Stimulated activated CD4-positive, alpha-beta T cell treated with anti-CD3 and anti-CD28 coated beads, Interleukin-4, amount 100 ng/mL, for 4 hours (primary cell): ENCODE measurements around the gene CDH23.

ENCODE experiments used
- DNase-seq, 2 experiments: peaks; one replicate each; pipeline ENCODE4 v3.0.0-alpha.2; 2020

The CDH23 gene

DNA sequence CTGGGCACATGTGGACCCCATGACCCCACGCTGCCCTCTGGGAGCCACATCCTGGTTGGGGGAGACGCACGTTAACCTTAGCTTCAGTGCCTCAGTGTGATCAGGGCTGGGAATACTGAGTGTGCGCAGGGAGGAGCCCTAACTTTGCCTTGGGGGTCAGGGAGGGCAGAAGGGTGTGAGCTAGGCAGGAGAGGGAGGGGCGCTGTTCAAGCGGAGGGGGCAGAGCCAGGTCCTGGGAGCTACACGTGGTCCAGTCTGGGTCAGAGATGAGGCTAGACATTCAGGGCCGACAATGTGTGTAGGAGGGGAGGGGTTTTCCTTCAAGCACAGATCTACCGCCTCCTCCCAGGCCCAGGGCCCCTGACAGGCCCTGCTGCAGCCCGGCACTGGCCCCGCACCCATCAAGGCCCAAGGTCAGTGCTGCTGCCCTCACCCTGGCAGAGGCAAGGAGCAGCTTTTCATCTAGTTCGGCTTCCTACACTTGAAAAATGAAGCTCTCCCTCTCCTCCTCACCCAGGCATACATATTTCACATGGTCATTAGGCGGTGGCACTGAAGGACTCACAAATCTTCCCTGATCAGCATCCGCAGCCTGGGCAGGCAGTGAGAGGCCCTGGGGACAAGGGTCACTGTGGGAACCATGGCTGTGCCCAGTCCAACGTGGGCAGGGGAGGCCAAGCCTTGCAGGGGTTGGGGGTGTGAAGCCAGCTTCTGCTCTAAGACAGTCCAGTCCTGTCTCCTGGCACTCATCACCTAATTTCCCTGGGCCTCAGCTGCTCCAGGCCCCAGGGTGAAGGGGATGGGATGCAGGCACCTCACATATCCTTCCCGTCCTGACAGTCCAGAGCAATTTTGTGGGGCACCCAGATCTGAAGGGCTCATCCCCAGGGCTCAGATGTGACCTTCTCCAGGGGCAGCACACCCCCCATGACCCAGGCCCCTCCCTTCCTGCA lies 275.6 kb downstream of the CDH23 start:
- no peak for DNase-seq

DNA sequence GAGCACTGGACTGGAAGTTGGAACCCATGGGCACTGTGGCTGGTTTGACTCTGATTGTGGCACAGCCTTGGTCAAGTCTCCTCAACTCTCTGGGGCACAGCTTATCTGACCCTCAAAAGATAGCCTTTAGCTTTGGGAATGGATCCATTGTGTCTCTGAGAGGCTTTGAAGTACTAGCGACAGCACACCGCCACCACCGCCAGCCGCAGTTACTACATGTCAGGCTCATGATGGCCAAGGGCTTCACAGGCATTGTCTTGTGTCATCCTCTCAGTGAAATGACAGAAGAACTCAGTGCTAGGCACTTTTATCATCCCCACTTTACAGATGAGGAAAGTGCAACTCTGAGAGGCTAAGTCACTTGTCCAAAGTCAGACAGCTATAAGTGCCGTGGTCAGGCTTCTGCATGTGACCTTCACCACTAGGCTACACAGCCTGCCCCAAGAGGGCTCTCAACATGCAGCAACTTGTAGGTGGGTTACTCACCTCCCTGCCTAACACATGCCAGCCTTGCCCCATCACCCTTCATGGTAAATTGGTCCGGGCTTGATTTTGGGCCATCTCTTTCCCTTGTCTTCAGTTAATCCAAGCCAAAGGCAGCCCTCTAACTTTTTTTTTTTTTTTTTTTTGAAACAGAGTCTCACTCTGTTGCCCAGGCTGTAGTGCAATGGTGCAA lies 278.7 kb downstream of the CDH23 start:
- DNase-seq = no peak

DNA sequence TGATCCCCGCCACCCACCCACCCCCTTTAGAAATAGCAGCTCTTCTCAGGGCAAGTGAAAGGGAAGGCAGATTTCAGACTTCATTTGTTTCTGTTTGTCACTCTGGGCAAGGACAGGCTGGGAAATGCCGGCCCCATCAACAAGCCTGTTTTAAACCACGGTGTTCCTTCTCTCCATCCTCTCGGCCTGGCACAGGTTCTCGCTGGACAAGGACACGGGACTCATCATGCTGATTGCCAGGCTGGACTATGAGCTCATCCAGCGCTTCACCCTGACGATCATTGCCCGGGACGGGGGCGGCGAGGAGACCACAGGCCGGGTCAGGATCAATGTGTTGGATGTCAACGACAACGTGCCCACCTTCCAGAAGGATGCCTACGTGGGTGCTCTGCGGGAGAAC lies 280.5 kb downstream of the CDH23 start:
- no peak for DNase-seq

DNA sequence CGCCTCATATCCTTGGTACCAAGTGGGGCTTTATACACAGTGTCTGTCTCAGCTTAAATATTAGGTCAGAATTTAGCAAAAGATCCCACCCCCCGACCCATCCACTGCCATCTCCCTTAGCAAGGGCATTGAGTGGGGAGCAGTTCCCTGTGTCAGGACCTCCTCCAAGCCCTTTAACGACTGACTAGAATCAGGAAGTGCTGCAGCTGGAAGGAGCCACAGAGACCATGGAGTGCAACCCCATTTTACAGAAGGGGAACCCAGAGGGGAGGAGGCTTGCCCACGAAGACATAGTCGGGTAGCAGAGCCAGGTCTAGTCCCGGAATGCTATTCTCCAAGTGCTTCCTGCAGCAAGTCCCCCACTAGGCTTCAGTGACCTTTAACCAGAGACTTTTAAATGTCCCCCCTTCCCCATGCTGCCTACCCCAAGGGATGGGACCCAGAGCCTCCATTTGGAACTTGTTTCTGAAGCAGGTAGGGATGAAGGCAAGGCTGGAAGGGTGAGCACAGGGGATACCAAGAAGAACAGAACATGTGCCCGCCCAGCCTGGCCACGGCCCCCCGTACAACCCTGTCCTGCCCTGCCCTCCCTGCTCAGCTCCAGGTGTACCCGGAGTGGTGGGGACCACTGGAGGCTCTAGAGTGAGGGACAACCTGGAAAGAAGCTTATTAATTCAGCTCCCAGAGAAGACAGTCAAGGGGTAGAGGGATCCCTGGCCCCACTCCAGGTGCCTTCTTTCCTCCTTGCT lies 281.5 kb downstream of the CDH23 start:
- DNase-seq = no peak

DNA sequence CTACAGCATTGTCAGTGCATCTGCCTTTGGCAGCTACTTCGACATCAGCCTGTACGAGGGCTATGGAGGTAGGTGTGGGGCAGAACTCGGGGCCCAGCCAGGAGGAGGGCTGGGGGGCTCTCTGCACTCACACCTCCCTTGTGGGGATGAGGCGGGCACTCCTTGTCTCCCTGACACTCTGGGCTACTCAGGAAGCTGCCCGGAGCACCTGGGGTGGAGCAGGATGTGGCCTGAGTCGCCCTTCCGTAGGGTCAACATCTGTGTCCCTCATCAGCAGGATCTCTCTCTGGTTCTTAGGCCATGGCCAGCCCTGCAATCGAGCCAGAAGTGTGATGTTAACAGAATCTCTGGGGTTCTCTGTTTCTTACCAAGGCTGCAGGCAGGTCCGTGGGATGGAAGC lies 282.7 kb downstream of the CDH23 start:
- no peak for DNase-seq

DNA sequence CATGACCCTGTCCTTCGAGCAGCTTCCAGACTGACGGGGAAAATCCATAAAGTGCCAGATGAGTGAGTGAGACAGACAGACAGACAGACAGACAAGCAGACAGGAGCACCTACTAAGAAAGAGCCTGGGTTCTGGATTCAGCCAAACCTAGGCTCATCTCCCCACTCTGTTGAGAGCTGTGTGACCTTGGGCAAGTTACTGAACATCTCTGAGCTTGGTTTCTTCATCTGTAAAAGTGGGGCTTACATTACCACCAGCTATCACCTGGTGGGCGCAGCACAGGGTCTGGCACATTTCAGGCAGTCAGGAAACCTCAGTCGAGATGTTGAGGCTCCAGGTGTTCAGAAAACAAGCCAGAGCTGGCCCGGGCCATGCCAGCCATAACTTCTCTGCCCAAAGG lies 285.3 kb downstream of the CDH23 start:
- no peak for DNase-seq

DNA sequence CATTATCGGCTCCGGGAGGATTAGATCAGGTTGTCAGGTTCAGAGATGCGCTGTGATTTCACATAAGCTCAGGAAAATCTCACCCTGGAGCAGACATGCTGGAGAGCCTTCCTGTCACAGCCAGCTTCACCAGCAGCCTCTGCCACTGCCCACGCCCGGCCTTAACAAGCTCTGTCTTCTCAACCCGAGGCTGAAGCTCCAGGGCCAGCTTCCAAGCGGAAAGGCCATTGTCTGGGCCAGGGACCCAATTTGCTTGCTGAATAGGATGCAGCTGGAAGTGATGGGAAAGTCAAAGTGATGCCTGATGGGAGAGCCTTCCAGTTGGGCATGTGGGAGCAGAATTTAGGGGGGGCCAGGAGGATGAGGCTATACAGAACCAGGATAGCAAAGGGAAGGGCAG lies 286.6 kb downstream of the CDH23 start:
- DNase-seq = no peak

DNA sequence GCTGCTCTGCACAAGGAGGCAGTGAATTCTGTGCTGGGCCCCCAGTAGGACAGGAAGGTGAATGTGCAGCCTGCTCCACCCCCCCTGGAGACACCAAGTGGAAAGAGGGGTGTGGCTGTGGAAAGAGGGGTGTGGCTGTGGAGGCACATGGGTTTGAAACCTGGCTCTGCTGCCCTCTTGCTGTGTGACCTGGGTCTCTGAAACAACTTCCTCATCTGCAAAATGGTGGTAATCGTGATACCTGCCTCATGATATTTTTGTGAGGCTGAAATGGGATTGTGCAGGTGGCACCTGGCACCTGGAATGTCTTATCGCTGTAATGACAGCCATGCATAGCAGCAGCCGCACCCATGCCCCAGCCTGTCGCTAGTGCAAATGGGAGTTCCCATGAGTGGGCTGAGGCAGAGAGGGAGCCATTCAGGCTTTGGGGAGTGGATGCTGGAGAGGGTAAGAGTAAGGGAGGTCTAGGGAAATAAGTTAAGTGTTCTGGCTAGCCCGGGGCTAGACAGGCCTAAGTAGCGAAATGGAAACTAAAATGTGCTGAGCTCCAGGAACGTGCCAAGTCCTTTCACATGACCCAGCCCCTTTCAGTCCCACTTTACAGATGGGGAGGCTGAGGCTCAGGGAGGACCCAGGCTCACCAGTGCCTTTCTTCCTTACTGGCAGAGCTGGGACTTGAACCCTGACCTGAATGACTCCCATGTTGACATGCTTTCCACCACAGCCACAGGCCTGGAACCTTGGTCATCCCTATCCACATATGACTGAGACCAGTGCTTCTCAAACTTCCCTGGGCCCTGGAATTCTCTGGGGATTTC lies 287.8 kb downstream of the CDH23 start:
- peak in 1 of 2 experiments; percentile 34 for DNase-seq

DNA sequence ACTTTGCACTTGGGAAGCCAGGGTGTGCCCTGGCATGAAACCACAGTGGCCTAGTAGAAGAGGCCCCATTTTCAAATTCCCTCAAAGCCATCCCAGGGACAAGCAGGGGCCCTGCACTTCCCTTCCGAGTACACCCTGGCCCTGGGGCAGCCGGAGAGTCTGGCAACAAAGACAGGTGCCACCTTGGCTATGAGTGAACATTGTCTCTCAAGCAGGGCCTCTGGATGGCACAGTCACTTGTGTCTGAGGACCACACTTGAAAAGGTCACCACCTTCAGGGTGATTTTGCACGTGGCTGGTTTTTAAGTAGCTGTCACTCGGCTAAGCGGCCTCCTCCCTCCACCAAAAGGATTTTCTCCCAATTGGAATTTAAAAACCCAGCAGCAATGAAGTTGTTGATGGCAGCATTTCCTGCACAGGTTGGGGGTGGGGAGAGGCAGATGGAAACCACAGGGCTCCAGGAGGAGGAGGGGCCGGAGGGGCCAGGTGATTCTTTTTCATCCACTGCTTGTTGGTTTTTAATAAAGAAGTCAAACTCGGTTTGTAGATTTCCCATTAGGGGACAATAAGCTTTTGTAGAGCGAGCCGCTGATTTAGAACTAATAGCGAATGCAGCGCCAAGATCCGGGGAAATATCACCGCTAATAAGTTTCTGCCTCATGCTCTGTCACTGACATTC lies 289.0 kb downstream of the CDH23 start:
- DNase-seq = no peak

DNA sequence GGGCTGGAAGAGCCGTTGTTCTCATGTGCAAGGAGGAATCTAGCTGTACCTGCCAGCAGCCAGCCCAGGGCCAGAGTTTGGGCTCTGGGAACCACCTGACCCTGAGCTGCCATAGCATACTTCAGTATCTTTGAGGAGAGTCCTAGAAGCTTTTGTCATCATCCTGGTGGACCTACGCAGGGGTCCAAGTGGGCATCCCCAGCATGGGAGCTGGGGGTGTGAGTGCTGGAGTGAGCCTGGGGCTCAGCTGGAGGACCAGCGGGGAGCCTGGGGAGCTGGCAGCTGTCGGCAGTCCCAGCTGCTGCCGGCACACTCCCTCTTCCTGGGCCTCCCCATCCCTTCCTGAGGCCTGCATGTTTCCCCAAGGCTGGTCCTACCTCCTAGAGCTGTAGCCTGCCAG lies 290.4 kb downstream of the CDH23 start:
- no peak for DNase-seq

DNA sequence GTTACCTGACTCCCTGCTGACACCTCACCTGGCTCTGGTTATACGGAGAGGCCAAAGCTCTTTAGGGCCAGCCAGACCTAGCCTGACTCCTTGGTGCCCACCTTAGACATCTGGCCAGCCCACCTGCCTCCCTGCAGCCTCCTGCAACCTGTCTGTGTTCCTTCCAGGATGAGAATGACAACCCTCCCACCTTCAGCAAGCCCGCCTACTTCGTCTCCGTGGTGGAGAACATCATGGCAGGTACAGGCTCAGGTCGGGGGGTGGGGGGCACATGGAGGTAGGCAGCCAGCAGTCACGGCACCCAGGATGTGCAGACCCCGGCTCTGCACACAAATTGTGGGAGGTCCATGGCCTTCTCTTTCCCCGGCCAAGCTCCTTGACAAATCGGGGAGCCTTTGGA lies 290.8 kb downstream of the CDH23 start:
- DNase-seq = no peak

DNA sequence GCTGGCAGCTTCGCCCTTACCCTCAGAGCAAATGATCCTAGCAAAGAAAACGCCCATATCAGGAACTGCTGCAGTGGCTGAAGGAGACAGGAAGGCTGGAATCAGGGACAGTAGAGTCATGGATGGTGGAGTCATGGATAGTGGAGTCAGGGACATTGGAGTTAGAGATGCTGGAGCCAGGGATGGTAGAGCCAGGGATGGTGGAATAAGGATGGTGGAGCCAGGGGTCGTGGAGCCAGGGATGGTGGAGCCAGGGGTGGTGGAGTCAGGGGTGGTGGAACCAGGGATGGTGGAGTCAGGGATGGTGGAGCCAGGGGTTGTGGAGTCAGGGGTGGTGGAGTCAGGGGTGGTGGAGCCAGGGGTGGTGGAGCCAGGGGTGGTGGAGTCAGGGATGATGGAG lies 291.5 kb downstream of the CDH23 start:
- DNase-seq = no peak

DNA sequence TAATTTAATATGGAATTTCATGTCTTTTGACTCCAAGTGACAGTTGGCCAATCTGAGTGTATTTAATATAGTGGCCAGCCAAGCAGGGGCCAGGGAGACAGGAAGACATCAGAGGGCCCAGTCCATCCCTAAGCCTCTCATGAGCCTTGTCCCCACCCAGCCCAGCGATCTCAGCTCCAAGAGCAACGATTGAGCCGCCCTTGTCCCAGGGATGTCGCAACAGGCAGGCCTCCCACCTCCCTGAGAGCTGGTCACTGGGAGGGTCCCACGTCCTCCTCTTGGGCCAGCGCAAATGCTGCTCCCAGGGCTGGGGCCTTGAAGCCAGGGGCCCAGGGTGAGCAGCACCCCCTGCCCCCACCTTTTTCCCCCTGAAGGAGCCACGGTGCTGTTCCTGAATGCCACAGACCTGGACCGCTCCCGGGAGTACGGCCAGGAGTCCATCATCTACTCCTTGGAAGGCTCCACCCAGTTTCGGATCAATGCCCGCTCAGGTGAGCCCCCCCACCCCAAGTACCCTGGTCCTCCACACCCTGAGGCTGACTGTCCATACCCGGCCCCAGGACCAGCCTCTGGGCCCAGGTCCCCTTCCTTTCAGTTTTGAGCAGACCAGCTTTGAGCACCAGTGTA lies 293.5 kb downstream of the CDH23 start:
- no peak for DNase-seq

DNA sequence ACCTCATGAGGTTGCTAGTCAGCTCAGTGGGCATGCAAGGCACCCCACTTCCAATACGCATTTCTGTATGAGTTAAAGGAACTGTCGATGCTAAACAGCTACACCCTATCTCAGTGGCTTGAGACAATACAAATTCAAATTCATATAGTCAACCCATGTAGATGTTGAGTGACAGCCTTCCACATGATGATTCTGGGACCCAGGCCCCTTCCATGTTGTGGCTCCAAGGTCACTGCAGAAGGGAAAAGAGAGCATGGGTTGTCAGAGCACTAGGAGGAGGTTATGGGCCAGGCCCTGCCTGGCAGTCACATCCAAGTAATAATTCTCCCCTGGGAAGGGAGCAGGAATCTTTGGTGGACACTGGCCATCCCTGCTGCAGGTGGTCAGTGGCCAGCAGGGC lies 294.7 kb downstream of the CDH23 start:
- no peak for DNase-seq

DNA sequence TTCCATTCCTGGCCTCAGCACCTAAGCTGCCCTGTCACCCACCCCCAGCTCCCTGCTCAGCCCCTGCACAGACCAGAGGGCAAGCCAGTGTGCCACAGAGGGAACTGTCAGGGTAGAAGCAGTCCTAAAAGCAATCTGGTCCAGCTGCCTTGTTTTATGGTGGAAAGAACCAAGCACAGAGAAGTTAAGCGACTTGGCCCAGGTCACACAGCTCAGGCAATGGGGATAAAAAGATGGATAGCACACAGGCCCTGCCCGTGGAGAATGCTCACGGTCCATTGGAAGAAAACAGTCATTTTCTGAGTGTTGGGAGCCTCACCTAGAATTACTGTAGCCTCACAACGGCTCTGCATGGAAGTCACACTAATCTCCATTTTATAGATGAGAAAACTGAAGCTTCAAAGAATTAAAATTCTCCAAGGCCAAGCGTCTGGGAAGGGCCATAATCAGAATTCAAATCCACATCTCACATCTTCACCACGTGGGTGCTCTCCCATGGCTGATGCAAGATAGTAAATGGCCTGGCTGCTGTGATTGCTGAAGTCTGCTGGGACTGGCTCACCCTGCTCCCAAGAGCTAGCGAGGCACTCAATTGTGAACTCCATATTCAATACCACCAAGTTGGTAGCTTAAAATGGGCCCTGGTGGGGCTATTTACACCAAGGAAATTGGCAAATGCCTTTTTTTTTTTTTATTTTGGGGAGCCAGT lies 296.0 kb downstream of the CDH23 start:
- no peak for DNase-seq

DNA sequence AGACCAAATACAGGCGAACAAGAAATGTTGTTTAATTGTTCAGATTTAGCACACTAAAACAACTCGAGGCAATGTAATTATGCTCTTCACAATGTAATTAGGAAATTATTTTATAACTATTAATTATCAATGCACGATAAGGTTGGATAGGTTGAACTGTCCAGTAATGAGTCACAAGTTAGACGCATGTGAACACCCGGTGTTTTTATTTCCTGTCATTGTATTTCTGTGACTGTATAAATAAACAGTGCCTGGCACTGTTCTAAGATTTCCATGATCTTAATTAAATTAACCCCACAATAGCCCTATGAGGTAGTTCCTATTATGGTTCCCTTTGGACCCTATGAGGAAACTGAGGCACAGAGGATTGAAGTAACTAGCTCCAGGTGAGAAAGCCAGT lies 296.7 kb downstream of the CDH23 start:
- DNase-seq = no peak

DNA sequence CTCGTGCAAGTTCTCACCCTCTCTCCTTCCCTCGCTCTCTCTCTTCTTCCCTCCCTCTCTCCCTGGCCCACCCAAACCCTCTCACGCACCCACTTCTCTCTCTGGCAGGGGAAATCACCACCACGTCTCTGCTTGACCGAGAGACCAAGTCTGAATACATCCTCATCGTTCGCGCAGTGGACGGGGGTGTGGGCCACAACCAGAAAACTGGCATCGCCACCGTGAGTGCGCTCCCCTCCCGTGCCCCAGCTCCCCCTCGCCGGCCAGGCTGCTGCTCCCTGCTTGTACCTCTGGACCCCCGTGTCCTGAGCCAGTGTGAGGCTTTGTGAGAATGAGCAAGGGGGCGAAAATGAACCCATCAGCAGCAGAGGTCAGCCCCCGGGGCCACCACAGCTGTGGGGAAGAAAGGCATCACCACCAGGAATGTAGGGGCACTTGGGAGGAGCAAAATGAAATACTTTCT lies 297.4 kb downstream of the CDH23 start:
- no peak for DNase-seq

DNA sequence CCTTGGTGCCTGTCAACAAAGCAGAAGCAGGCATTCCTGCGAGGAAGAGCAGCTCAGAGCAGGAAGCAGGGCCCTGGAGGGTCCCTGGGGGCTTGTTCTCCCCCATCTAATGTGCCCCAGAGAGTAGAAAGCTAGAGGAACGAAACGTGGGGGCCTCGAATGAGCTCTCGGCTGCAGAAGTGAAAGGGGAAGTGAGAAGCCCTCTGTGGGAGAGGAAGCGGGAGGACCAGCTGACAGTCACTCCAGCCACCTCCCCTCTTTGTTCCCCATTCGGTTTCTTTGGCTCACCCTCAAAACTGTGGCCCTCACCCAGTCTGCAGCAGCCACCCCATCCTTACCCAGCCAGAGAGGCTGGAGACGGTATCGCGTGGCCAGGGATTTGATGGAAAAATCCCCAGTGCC lies 297.8 kb downstream of the CDH23 start:
- DNase-seq = peak in 1 of 2 experiments; percentile 36

DNA sequence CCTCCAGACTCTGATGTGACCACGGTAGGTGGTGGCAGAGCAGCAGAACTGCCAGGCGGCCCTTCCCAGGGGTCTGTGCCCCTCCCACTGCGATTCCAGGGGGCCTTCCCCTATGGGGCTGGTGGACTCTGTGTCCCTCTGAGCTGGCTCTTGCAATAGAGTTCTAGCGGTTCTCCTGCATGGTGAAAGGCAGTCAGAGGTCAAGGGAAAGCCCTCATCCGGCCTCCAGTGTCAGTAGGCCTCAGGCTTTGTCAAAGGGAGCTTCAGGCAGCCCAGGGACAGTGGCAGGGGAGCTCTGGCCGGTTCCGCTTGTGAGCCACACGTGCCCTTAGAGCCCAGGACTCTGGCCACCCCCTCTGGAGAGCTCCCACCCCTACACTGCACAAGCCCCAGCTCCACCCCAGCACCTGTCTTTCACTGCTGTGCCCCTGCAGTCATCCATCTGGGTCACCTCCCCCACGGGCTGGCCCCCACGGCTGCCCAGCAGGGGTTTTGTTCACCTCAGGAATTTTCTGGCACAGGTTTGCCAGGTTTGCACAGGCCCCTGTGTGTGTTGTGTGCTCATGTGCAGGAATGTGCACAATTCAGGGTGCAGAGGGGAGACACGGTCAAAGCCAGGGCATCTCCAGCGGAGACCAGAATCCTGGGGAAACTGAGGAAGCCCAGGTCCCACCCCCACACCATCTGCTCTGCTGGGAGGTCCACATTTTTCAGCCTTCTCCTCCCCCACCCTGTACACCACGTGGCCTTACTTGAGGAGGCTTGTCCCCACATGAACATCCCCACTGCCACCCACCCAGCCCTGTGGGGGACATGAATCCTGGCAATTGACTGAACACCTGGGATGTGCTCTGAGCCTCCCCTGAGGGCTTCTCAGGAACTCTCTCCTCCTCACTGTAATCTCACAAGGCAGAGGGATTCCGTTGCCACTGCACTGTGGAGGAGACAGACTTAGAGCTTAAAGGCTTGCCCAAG lies 299.1 kb downstream of the CDH23 start:
- DNase-seq = no peak
